Thyroid gland (tissue), 4 donors: ENCODE data around the gene SPP2. TPM values are rescaled to one million over a fixed set of nuclear protein-coding genes. Genes with fewer than 3 reads are reported as not detected.

ENCODE experiments used
- DNase-seq, 2 donors: peaks; one replicate each; pipeline ENCODE4 v3.0.0-alpha.2; 2019
- H3K27ac ChIP-seq, 3 donors: fragments of 200-600 bp; sonication (generic); 1 replicate in 2 of 3; 2 replicates in 1 of 3; pipeline ENCODE4 v1.5.1; 2016 to 2019; ENCODE audit warnings: mild to moderate bottlenecking in 1 of 3, moderate library complexity in 1 of 3
- H3K27me3 ChIP-seq: fragments of 200-600 bp; sonication (generic); one replicate; pipeline ENCODE4 v1.5.1; 2019
- H3K36me3 ChIP-seq, 2 donors: fragments of 200-600 bp; sonication (generic); one replicate each; pipeline ENCODE4 v1.5.1; 2016 to 2019
- H3K4me1 ChIP-seq, 2 donors: fragments of 200-600 bp; sonication (generic); one replicate each; pipeline ENCODE4 v1.5.1; 2017 to 2019
- H3K4me3 ChIP-seq, 3 donors: fragments of 200-600 bp; sonication (generic); replicated peaks in 1 of 3; 1 replicate in 2 of 3; 2 replicates in 1 of 3; pipeline ENCODE4 v1.5.1; 2016; ENCODE audit warnings: mild to moderate bottlenecking in 1 of 3
- H3K9me3 ChIP-seq: fragments of 200-600 bp; sonication (generic); one replicate; pipeline ENCODE4 v1.5.1; 2017
- CTCF ChIP-seq, 6 experiments: fragments of 200-600 bp in 3 of 6; fragments of 450-650 bp in 3 of 6; sonication (generic) in 3 of 6; IDR thresholded peaks; one replicate each; pipeline ENCODE4 v1.5.1; 2016 to 2019; ENCODE audit warnings: antibody characterized with exemption in 6 of 6, mild to moderate bottlenecking in 2 of 6, inconsistent platforms in 1 of 6, moderate library complexity in 1 of 6
- POLR2A ChIP-seq, 2 donors: fragments of 450-650 bp; IDR thresholded peaks; one replicate each; pipeline ENCODE4 v1.6.1; 2017; ENCODE audit warnings: antibody characterized with exemption in 2 of 2, mild to moderate bottlenecking in 2 of 2, moderate library complexity in 1 of 2
- WGBS, 2 donors: methylation state at CpG; one replicate each; pipeline ENCODE4 v1.1.5; 2017; 5-methylcytosine and 5-hydroxymethylcytosine counted together
- intact Hi-C: fragments of 100-400 bp; cut with DNase I; formaldehyde crosslinking; loops from one replicate; pipeline ENCODE4 v1.15.1; 2023
- total RNA-seq, 4 donors: library from RNA; depleted of rRNA; stranded (reverse); fragments of >200 nt; gene quantifications; one replicate each; pipeline ENCODE4 v1.2.3, GENCODE V29; 2016

Gene SPP2
- total RNA-seq, 4 donors from 2014 or later: not detected

GRCh38 chr2:234022424-234022823 lies 28.1 kb upstream of the SPP2 start:
- H3K4me1 ChIP-seq: no peaks in the 10 kb centered on the region
- intact Hi-C loops: no loop called here
- no peaks in the 10 kb centered on the region for H3K27me3 ChIP-seq
- no peaks in the 10 kb centered on the region for H3K9me3 ChIP-seq
- TF ChIP-seq POLR2A (IDR thresholded peaks at IDR 0.05) (no peak), CTCF (IDR thresholded peaks at IDR 0.05) (no peak)
- 100% methylated on average over 1 of the region's 1 CpG for WGBS, 2 donors
- H3K4me3 ChIP-seq: no peak overlapping the region
- no peak overlapping the region for H3K27ac ChIP-seq
- no peak for DNase-seq
- H3K36me3 ChIP-seq: no peaks in the 10 kb centered on the region

GRCh38 chr2:234024304-234024703 lies 26.2 kb upstream of the SPP2 start:
- 94 to 97% methylated on average over 12 of the region's 29 CpGs for WGBS, 2 donors

GRCh38 chr2:234025466-234025865 lies 25.0 kb upstream of the SPP2 start:
- Histone ChIP-seq H3K4me3 (no peak overlapping the region), H3K4me1 (no peaks in the 10 kb centered on the region), H3K27me3 (no peaks in the 10 kb centered on the region), H3K9me3 (no peaks in the 10 kb centered on the region), H3K36me3 (no peaks in the 10 kb centered on the region), H3K27ac (no peak overlapping the region)
- no peak for DNase-seq
- WGBS, 2 donors: 56 to 69% methylated on average over 10 of the region's 10 CpGs
- TF ChIP-seq CTCF (IDR thresholded peaks at IDR 0.05) (no peak), POLR2A (IDR thresholded peaks at IDR 0.05) (no peak)
- intact Hi-C loops: no loop called here

More at GRCh38 chr2:234024304-234024703, 26.2 kb upstream of the SPP2 start:
- no peak overlapping the region for H3K4me3 ChIP-seq
- no peaks in the 10 kb centered on the region for H3K27me3 ChIP-seq
- no peaks in the 10 kb centered on the region for H3K4me1 ChIP-seq
- no peaks in the 10 kb centered on the region for H3K9me3 ChIP-seq
- TF ChIP-seq POLR2A (IDR thresholded peaks at IDR 0.05): no peak
- no peak for TF ChIP-seq CTCF (IDR thresholded peaks at IDR 0.05)
- no peak overlapping the region for H3K27ac ChIP-seq
- H3K36me3 ChIP-seq: no peaks in the 10 kb centered on the region
- intact Hi-C loops: no loop called here
- no peak for DNase-seq

GRCh38 chr2:234025891-234026401 lies 24.6 kb upstream of the SPP2 start:
- no peaks in the 10 kb centered on the region for H3K9me3 ChIP-seq
- no peaks in the 10 kb centered on the region for H3K4me1 ChIP-seq
- TF ChIP-seq CTCF (IDR thresholded peaks at IDR 0.05): no peak
- TF ChIP-seq POLR2A (IDR thresholded peaks at IDR 0.05): no peak
- no peaks in the 10 kb centered on the region for H3K27me3 ChIP-seq
- no peak for DNase-seq
- H3K4me3 ChIP-seq: no peak overlapping the region
- no peaks in the 10 kb centered on the region for H3K36me3 ChIP-seq
- intact Hi-C loops: no loop called here
- 56 to 59% methylated on average over 5 of the region's 5 CpGs for WGBS, 2 donors
- H3K27ac ChIP-seq: no peak overlapping the region

GRCh38 chr2:234026693-234027254 lies 23.7 kb upstream of the SPP2 start:
- intact Hi-C loops: no loop called here

More at GRCh38 chr2:234026693-234027254, 23.7 kb upstream of the SPP2 start:
- WGBS, 2 donors: 80 to 89% methylated on average over 10 of the region's 10 CpGs
- TF ChIP-seq POLR2A (IDR thresholded peaks at IDR 0.05): no peak
- no peak for TF ChIP-seq CTCF (IDR thresholded peaks at IDR 0.05)
- H3K9me3 ChIP-seq: no peaks in the 10 kb centered on the region
- no peak overlapping the region for H3K4me3 ChIP-seq
- H3K27me3 ChIP-seq: no peaks in the 10 kb centered on the region
- no peaks in the 10 kb centered on the region for H3K36me3 ChIP-seq
- H3K27ac ChIP-seq: no peak overlapping the region
- DNase-seq: no peak
- no peaks in the 10 kb centered on the region for H3K4me1 ChIP-seq
